Keratinocyte (primary cell): Measurements from ENCODE around the gene TTC3. TPM values are rescaled to one million over a fixed set of nuclear protein-coding genes. Genes with fewer than 3 reads are reported as not detected.

Experiments used
- DNase-seq: peaks from one replicate; pipeline ENCODE4 v3.0.0-alpha.2; 2011; ENCODE audit warnings: low read depth, missing footprints, low spot score
- FAIRE-seq: peaks from 2 replicates; lab custom pipeline; 2011; peaks lifted over from hg19 to GRCh38; lab: Jason Lieb, UNC
- H2AFZ ChIP-seq: 2 replicates; pipeline ENCODE4 v1.6.0; 2012; ENCODE audit warnings: low read length, control low read depth, inconsistent platforms; ENCODE audit not compliant: control insufficient read depth
- H3K27ac ChIP-seq: 2 replicates; pipeline ENCODE4 v1.5.1; 2011; ENCODE audit warnings: low read length; ENCODE audit not compliant: control insufficient read depth, insufficient read depth
- H3K27me3 ChIP-seq: 3 replicates; pipeline ENCODE4 v1.6.0; 2011; ENCODE audit warnings: low read length; ENCODE audit not compliant: control insufficient read depth, insufficient read depth; ENCODE audit errors: extremely low read depth
- H3K36me3 ChIP-seq, 2 experiments: 2 replicates in 1 of 2; 3 replicates in 1 of 2; pipeline ENCODE4 v1.5.1; 2011; ENCODE audit warnings: low read length in 2 of 2, mild to moderate bottlenecking in 1 of 2; ENCODE audit not compliant: control insufficient read depth in 2 of 2, insufficient read depth in 2 of 2; ENCODE audit errors: extremely low read depth in 1 of 2
- H3K4me1 ChIP-seq: 3 replicates; pipeline ENCODE4 v1.5.1; 2011; ENCODE audit warnings: low read length; ENCODE audit not compliant: control insufficient read depth, insufficient read depth; ENCODE audit errors: extremely low read depth
- H3K4me2 ChIP-seq: 3 replicates; pipeline ENCODE4 v1.6.0; 2011; ENCODE audit warnings: low read depth, low read length; ENCODE audit not compliant: control insufficient read depth, insufficient read depth; ENCODE audit errors: extremely low read depth
- H3K4me3 ChIP-seq, 3 experiments: fragments of 200-600 bp in 1 of 3; sonication (generic) in 1 of 3; 2 replicates in 2 of 3; 3 replicates in 1 of 3; pipeline ENCODE4 v1.5.1; 2011 to 2016; ENCODE audit warnings: low read length in 3 of 3, mild to moderate bottlenecking in 3 of 3, control low read depth in 2 of 3, inconsistent platforms in 1 of 3, low read depth in 1 of 3, mixed read lengths in 1 of 3, mixed run types in 1 of 3, moderate library complexity in 1 of 3; ENCODE audit not compliant: control insufficient read depth in 2 of 3, insufficient read depth in 2 of 3; ENCODE audit errors: extremely low read depth in 1 of 3
- H3K79me2 ChIP-seq: 2 replicates; pipeline ENCODE4 v1.6.0; 2012; ENCODE audit warnings: low read length; ENCODE audit not compliant: control insufficient read depth, insufficient read depth
- H3K9ac ChIP-seq: 3 replicates; pipeline ENCODE4 v1.6.0; 2011; ENCODE audit warnings: low read length; ENCODE audit not compliant: control insufficient read depth, insufficient read depth; ENCODE audit errors: extremely low read depth
- H3K9me1 ChIP-seq: 3 replicates; pipeline ENCODE4 v1.6.0; 2011; ENCODE audit warnings: low read length; ENCODE audit not compliant: control insufficient read depth, insufficient read depth; ENCODE audit errors: extremely low read depth
- H3K9me3 ChIP-seq: 2 replicates; pipeline ENCODE4 v1.5.1; 2012; ENCODE audit warnings: low read depth, low read length; ENCODE audit not compliant: control insufficient read depth
- H4K20me1 ChIP-seq: 3 replicates; pipeline ENCODE4 v1.6.0; 2011; ENCODE audit warnings: low read length; ENCODE audit not compliant: control insufficient read depth, insufficient read depth; ENCODE audit errors: extremely low read depth
- EZH2 ChIP-seq: IDR thresholded peaks from one replicate; pipeline ENCODE4 v1.6.1; 2012; ENCODE audit warnings: inconsistent platforms, mild to moderate bottlenecking, low read length, moderate library complexity
- dilution Hi-C: fragments of 300-500 bp; cut with MboI; formaldehyde crosslinking; loops from one replicate; pipeline ENCODE4 v1.7.0; 2020; ENCODE audit warnings: low sequenced_read_pairs; ENCODE audit not compliant: extremely low pct_ligation_motif_present
- polyA plus RNA-seq, 5 experiments: library from polyadenylated mRNA; depleted of rRNA in 3 of 5; stranded (reverse) in 3 of 5; stranded (forward) in 1 of 5; unstranded in 1 of 5; fragments of >200 nt; gene quantifications; 1 replicate in 1 of 5; 2 replicates in 3 of 5; 3 replicates in 1 of 5; pipeline versions ENCODE4 v1.2.1 to v1.2.3, GENCODE V29; 2011 to 2012; ENCODE audit warnings: missing spikeins in 2 of 5, low read depth in 1 of 5, low replicate concordance in 1 of 5
- TF ChIP-seq, protein P1 (sequence below), 3 experiments: IDR thresholded peaks in 1 of 3; conservative IDR thresholded peaks in 1 of 3; optimal IDR thresholded peaks in 1 of 3; 2 replicates in 2 of 3; 3 replicates in 1 of 3; pipeline versions ENCODE3 to v1.5.1; 2011; ENCODE audit warnings: low read length in 3 of 3, mild to moderate bottlenecking in 3 of 3, moderate library complexity in 2 of 3, control low read depth in 1 of 3, inconsistent platforms in 1 of 3; ENCODE audit not compliant: insufficient read depth in 2 of 3; ENCODE audit errors: extremely low read depth in 1 of 3

Gene TTC3
- polyA plus RNA-seq, 1 donor (not counting 4 experiments of a cell fraction or from before 2014, with no cell fraction given): 38.5 TPM

GRCh38 chr21:37237764-37238163, 164.7 kb downstream of the TTC3 start:
- Histone ChIP-seq H3K79me2 (peaks cover 14% of the 10 kb centered on the region), H3K9me1 (no peaks in the 10 kb centered on the region), H2AFZ (no peak overlapping the region), H3K27ac (no peak overlapping the region), H3K4me3 (no peak overlapping the region), H3K9ac (no peak overlapping the region), H4K20me1 (no peaks in the 10 kb centered on the region), H3K27me3 (no peaks in the 10 kb centered on the region), H3K4me2 (no peak overlapping the region), H3K4me1 (no peaks in the 10 kb centered on the region), H3K36me3 (peaks cover 2 to 13% of the 10 kb centered on the region in 2 experiments), H3K9me3 (no peaks in the 10 kb centered on the region)
- TF ChIP-seq, protein P1, sequence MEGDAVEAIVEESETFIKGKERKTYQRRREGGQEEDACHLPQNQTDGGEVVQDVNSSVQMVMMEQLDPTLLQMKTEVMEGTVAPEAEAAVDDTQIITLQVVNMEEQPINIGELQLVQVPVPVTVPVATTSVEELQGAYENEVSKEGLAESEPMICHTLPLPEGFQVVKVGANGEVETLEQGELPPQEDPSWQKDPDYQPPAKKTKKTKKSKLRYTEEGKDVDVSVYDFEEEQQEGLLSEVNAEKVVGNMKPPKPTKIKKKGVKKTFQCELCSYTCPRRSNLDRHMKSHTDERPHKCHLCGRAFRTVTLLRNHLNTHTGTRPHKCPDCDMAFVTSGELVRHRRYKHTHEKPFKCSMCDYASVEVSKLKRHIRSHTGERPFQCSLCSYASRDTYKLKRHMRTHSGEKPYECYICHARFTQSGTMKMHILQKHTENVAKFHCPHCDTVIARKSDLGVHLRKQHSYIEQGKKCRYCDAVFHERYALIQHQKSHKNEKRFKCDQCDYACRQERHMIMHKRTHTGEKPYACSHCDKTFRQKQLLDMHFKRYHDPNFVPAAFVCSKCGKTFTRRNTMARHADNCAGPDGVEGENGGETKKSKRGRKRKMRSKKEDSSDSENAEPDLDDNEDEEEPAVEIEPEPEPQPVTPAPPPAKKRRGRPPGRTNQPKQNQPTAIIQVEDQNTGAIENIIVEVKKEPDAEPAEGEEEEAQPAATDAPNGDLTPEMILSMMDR (optimal IDR thresholded peaks at IDR 0.05 in 1 of 3, IDR thresholded peaks at IDR 0.05 in 1 of 3, conservative IDR thresholded peaks at IDR 0.05 in 1 of 3; ENCODE audit: extremely low read depth in 1 of 3, insufficient read depth in 2 of 3, low read length in 3 of 3): no peak
- TF ChIP-seq EZH2: no peak
- DNase-seq (no peak), FAIRE-seq (no peak)
- dilution Hi-C loops: no loop called here

GRCh38 chr21:37240978-37241377, 167.9 kb downstream of the TTC3 start:
- H3K79me2 ChIP-seq: peaks cover 42% of the 10 kb centered on the region
- H3K4me2 ChIP-seq: no peak overlapping the region
- no peak overlapping the region for H3K9ac ChIP-seq
- H3K36me3 ChIP-seq: peaks cover 2 to 12% of the 10 kb centered on the region in 2 experiments
- no peaks in the 10 kb centered on the region for H3K9me3 ChIP-seq
- no peaks in the 10 kb centered on the region for H3K4me1 ChIP-seq
- no peaks in the 10 kb centered on the region for H3K27me3 ChIP-seq
- H3K4me3 ChIP-seq: no peak overlapping the region
- FAIRE-seq (no peak), DNase-seq (no peak)
- dilution Hi-C loops: no loop called here
- H2AFZ ChIP-seq: no peak overlapping the region
- no peaks in the 10 kb centered on the region for H4K20me1 ChIP-seq
- TF ChIP-seq, protein P1 (optimal IDR thresholded peaks at IDR 0.05 in 1 of 3, IDR thresholded peaks at IDR 0.05 in 1 of 3, conservative IDR thresholded peaks at IDR 0.05 in 1 of 3; ENCODE audit: extremely low read depth in 1 of 3, insufficient read depth in 2 of 3, low read length in 3 of 3): no peak
- no peak for TF ChIP-seq EZH2
- H3K27ac ChIP-seq: no peak overlapping the region
- H3K9me1 ChIP-seq: no peaks in the 10 kb centered on the region
